ENCODE results near the gene NUP85. TPM values are rescaled to one million over a fixed set of nuclear protein-coding genes. Genes with fewer than 3 reads are reported as not detected.
"Not testable (repeated sequence)": the region's sequence is repeated elsewhere in the genome, so short reads cannot be mapped to it uniquely, and the experiment has no call there.

The NUP85 gene
- total and polyA plus RNA-seq, 4 donors: 15.2 to 36.3 (median 29.5) TPM

DNA sequence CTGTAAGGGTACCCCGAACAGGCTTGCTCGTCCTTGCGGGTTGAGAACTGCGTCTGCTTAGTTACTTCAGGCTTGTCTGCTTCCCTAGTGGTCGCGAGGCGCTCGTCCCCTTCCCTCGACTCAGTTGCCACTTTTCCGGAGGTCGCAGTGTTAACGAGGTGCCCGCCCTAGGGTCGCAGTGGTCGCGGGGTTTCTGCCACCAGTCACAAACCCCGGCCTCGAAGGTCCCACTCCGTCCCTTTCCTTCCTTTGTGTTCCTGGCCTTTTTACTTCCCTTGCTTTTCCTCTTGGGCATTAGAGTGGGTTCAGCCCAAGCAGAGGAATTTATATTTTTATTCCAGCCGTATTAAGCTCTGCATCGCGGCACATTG is 299 bp downstream of the NUP85 start:
- DNase-seq (ENCODE audit: low spot score): no peak
- Histone ChIP-seq H3K36me3 (ENCODE audit: control insufficient read depth in 4 of 4, insufficient read depth in 3 of 4, low read depth in 1 of 4, low read length in 3 of 4) (peaks cover 2 to 12% (median 8%) of the 10 kb centered on the region in 4 donors), H3K9ac (ENCODE audit: low read depth in 1 of 2, low read length in 2 of 2) (peak overlapping the region; percentile 90), H3K27me3 (ENCODE audit: control insufficient read depth in 4 of 4, insufficient read depth in 4 of 4, low read length in 3 of 4) (no peaks in the 10 kb centered on the region), H3K9me3 (ENCODE audit: control insufficient read depth in 4 of 4, low read length in 3 of 4) (no peaks in the 10 kb centered on the region), H3K27ac (ENCODE audit: low read depth in 1 of 2, low read length in 2 of 2) (peak overlapping the region; percentile 93 to 94), H3K4me3 (ENCODE audit: low read depth in 1 of 3, low read length in 3 of 3) (peak overlapping the region; percentile 83 to 99 (median 95)), H3K4me1 (ENCODE audit: control insufficient read depth in 4 of 4, insufficient read depth in 4 of 4, low read length in 3 of 4) (peaks cover 8 to 30% (median 19%) of the 10 kb centered on the region in 4 donors)
- under 1% methylated on average over 22 of the region's 22 CpGs for WGBS
- TF ChIP-seq HNF4A (conservative IDR thresholded peaks at IDR 0.05): no peak
- TF ChIP-seq, protein P1, sequence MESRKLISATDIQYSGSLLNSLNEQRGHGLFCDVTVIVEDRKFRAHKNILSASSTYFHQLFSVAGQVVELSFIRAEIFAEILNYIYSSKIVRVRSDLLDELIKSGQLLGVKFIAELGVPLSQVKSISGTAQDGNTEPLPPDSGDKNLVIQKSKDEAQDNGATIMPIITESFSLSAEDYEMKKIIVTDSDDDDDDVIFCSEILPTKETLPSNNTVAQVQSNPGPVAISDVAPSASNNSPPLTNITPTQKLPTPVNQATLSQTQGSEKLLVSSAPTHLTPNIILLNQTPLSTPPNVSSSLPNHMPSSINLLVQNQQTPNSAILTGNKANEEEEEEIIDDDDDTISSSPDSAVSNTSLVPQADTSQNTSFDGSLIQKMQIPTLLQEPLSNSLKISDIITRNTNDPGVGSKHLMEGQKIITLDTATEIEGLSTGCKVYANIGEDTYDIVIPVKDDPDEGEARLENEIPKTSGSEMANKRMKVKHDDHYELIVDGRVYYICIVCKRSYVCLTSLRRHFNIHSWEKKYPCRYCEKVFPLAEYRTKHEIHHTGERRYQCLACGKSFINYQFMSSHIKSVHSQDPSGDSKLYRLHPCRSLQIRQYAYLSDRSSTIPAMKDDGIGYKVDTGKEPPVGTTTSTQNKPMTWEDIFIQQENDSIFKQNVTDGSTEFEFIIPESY (IDR thresholded peaks at IDR 0.05): no peak
- TF ChIP-seq, protein P2, sequence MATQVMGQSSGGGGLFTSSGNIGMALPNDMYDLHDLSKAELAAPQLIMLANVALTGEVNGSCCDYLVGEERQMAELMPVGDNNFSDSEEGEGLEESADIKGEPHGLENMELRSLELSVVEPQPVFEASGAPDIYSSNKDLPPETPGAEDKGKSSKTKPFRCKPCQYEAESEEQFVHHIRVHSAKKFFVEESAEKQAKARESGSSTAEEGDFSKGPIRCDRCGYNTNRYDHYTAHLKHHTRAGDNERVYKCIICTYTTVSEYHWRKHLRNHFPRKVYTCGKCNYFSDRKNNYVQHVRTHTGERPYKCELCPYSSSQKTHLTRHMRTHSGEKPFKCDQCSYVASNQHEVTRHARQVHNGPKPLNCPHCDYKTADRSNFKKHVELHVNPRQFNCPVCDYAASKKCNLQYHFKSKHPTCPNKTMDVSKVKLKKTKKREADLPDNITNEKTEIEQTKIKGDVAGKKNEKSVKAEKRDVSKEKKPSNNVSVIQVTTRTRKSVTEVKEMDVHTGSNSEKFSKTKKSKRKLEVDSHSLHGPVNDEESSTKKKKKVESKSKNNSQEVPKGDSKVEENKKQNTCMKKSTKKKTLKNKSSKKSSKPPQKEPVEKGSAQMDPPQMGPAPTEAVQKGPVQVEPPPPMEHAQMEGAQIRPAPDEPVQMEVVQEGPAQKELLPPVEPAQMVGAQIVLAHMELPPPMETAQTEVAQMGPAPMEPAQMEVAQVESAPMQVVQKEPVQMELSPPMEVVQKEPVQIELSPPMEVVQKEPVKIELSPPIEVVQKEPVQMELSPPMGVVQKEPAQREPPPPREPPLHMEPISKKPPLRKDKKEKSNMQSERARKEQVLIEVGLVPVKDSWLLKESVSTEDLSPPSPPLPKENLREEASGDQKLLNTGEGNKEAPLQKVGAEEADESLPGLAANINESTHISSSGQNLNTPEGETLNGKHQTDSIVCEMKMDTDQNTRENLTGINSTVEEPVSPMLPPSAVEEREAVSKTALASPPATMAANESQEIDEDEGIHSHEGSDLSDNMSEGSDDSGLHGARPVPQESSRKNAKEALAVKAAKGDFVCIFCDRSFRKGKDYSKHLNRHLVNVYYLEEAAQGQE (IDR thresholded peaks at IDR 0.05): no peak
- no peak for TF ChIP-seq JUND (IDR thresholded peaks at IDR 0.05)
- TF ChIP-seq GABPA (IDR thresholded peaks at IDR 0.05 in 1 of 2, conservative IDR thresholded peaks at IDR 0.05 in 1 of 2): no peak
- TF ChIP-seq, protein P3, sequence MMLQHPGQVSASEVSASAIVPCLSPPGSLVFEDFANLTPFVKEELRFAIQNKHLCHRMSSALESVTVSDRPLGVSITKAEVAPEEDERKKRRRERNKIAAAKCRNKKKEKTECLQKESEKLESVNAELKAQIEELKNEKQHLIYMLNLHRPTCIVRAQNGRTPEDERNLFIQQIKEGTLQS (IDR thresholded peaks at IDR 0.05): no peak
- TF ChIP-seq, protein P4, sequence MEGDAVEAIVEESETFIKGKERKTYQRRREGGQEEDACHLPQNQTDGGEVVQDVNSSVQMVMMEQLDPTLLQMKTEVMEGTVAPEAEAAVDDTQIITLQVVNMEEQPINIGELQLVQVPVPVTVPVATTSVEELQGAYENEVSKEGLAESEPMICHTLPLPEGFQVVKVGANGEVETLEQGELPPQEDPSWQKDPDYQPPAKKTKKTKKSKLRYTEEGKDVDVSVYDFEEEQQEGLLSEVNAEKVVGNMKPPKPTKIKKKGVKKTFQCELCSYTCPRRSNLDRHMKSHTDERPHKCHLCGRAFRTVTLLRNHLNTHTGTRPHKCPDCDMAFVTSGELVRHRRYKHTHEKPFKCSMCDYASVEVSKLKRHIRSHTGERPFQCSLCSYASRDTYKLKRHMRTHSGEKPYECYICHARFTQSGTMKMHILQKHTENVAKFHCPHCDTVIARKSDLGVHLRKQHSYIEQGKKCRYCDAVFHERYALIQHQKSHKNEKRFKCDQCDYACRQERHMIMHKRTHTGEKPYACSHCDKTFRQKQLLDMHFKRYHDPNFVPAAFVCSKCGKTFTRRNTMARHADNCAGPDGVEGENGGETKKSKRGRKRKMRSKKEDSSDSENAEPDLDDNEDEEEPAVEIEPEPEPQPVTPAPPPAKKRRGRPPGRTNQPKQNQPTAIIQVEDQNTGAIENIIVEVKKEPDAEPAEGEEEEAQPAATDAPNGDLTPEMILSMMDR (IDR thresholded peaks at IDR 0.05; ENCODE audit: low read depth, low read length, missing input control): no peak
- TF ChIP-seq FOXA2 (IDR thresholded peaks at IDR 0.05): no peak
- no peak for TF ChIP-seq RAD21 (IDR thresholded peaks at IDR 0.05)

DNA sequence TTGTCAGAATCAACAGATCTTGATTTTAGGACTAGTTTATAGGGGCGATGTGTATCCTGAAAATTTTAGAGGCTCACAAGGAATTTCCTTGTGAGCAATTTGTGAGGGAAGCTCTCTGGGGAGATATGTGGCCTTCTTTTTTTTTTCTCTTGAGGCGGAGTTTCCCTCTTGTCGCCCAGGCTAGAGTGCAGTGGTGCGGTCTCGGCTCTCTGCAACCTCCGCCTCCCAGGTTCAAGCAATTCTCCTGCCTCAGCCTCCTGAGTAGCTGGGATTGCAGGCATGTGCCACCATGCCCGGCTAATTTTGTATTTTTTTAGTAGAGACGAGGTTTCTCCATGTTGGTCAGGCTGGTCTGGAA is 1.6 kb downstream of the NUP85 start:
- not testable (repeated sequence) for H3K4me3 ChIP-seq (ENCODE audit: low read depth in 1 of 3, low read length in 3 of 3)

DNA sequence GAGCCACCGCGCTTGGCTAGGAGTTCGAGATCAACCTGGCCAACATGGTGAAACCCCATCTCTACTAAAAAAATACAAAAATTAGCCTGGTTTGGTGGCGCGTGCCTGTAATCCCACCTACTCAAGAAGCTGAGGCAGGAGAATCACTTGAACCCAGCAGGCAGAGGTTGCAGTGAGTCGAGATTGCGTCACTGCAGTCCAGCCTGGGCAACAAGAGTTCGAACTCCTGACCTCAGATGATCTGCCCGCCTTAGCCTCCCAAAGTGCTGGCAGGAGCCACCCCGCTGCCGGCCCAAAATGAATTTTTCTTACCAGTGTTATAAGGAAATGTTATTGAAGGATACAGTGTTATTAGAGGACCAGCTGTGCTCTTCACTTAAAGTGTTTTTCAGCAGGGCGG is 2.3 kb downstream of the NUP85 start:
- Histone ChIP-seq H3K4me1 (ENCODE audit: control insufficient read depth in 4 of 4, insufficient read depth in 4 of 4, low read length in 3 of 4) (peaks cover 8 to 30% (median 19%) of the 10 kb centered on the region in 4 donors), H3K9me3 (ENCODE audit: control insufficient read depth in 4 of 4, low read length in 3 of 4) (no peaks in the 10 kb centered on the region), H3K4me3 (ENCODE audit: low read depth in 1 of 3, low read length in 3 of 3) (no peak overlapping the region), H3K27ac (ENCODE audit: low read depth in 1 of 2, low read length in 2 of 2) (peak overlapping the region in 1 of 2 donors; percentile 7), H3K27me3 (ENCODE audit: control insufficient read depth in 4 of 4, insufficient read depth in 4 of 4, low read length in 3 of 4) (no peaks in the 10 kb centered on the region), H3K9ac (ENCODE audit: low read depth in 1 of 2, low read length in 2 of 2) (no peak overlapping the region), H3K36me3 (ENCODE audit: control insufficient read depth in 4 of 4, insufficient read depth in 3 of 4, low read depth in 1 of 4, low read length in 3 of 4) (peaks cover 10 to 23% (median 19%) of the 10 kb centered on the region in 4 donors)
- whole genome bisulfite sequencing: 53% methylated on average over 12 of the region's 12 CpGs
- DNase-seq (ENCODE audit: low spot score): no peak
- no peak for TF ChIP-seq RAD21 (IDR thresholded peaks at IDR 0.05)
- no peak for TF ChIP-seq YY1 (IDR thresholded peaks at IDR 0.05)
- peak; percentile 57 to 76 for TF ChIP-seq HNF4A (conservative IDR thresholded peaks at IDR 0.05)
- TF ChIP-seq TAF1 (conservative IDR thresholded peaks at IDR 0.05): no peak
- no peak for TF ChIP-seq EGR1 (IDR thresholded peaks at IDR 0.05; ENCODE audit: low read depth in 2 of 2)
- TF ChIP-seq GABPA (IDR thresholded peaks at IDR 0.05 in 1 of 2, conservative IDR thresholded peaks at IDR 0.05 in 1 of 2): no peak
- TF ChIP-seq, protein P3 (IDR thresholded peaks at IDR 0.05): peak; percentile 40
- TF ChIP-seq, protein P5, sequence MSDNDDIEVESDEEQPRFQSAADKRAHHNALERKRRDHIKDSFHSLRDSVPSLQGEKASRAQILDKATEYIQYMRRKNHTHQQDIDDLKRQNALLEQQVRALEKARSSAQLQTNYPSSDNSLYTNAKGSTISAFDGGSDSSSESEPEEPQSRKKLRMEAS (IDR thresholded peaks at IDR 0.05): no peak
- TF ChIP-seq RXRA (IDR thresholded peaks at IDR 0.05): peak; percentile 78 to 91
- peak; percentile 20 for TF ChIP-seq HNF4G (IDR thresholded peaks at IDR 0.05)
- TF ChIP-seq, protein P4 (IDR thresholded peaks at IDR 0.05; ENCODE audit: low read depth, low read length, missing input control): no peak
- TF ChIP-seq SP1 (IDR thresholded peaks at IDR 0.05): peak; percentile 36

More for the DNA sequence above, 1.6 kb downstream of the NUP85 start:
- H3K27ac ChIP-seq (ENCODE audit: low read depth in 1 of 2, low read length in 2 of 2); H3K9me3 ChIP-seq (ENCODE audit: control insufficient read depth in 4 of 4, low read length in 3 of 4); DNase-seq (ENCODE audit: low spot score); H3K27me3 ChIP-seq (ENCODE audit: control insufficient read depth in 4 of 4, insufficient read depth in 4 of 4, low read length in 3 of 4); H3K9ac ChIP-seq (ENCODE audit: low read depth in 1 of 2, low read length in 2 of 2): not testable (repeated sequence)
- H3K4me1 ChIP-seq (ENCODE audit: control insufficient read depth in 4 of 4, insufficient read depth in 4 of 4, low read length in 3 of 4): peaks cover 8 to 30% (median 19%) of the 10 kb centered on the region in 4 donors
- H3K36me3 ChIP-seq (ENCODE audit: control insufficient read depth in 4 of 4, insufficient read depth in 3 of 4, low read depth in 1 of 4, low read length in 3 of 4): peaks cover 9 to 18% (median 12%) of the 10 kb centered on the region in 4 donors
- WGBS: 88% methylated on average over 8 of the region's 8 CpGs

Measured in liver (tissue), 9 donors.